ENCODE measurements around the gene CAPN13.

DNA sequence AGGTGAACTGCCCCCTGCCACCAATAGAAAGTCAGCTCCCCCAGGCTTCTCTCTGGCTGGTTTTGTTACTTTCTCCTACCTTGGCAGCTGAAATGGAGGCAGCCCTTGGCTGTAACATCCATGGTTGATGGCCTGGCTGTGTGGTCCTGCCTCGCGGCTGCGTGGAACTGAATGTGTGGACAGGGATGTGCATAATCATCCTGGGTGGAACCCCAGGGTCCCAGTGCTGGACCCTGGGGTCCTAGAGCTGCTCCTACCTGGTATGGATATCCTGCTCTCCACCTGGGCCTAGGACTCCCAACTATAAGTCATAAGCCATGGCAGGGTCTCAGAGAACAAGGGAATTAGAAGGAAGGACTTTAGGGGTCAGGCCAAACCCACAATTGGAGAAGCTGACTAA is 93.5 kb downstream of the CAPN13 start:
- TF ChIP-seq GATA2 (IDR thresholded peaks at IDR 0.05; ENCODE audit: low read depth, low read length) (no peak), GATA3 (IDR thresholded peaks at IDR 0.05; ENCODE audit: low read depth, low read length) (no peak)

Measured in SH-SY5Y (cell line).